HCT116 (cell line): ENCODE measurements around the gene NFAT5. TPM values are rescaled to one million over a fixed set of nuclear protein-coding genes. Genes with fewer than 3 reads are reported as not detected.

Experiments
- ATAC-seq: fragments of 200-7000 bp; cut with Tn5 transposase; 2 replicates; pipeline ENCODE4 v1.9.1; 2020; ENCODE audit warnings: mild to moderate bottlenecking, moderate library complexity
- BruUV-seq: library from RNA; stranded (reverse); fragments of 400-500 nt; replicated peaks from 2 replicates; lab custom pipeline; 2021; lab: Mats Ljungman, UMichigan
- CTCF ChIA-PET: fragments of 300-600 bp; sonication (Branson Sonifier 250); formaldehyde crosslinking; loops from one replicate; lab custom pipeline; 2021; ENCODE audit warnings: antibody characterized with exemption; lab: Charles Lee
- POLR2A ChIA-PET: fragments of 300-600, 350-600 bp; sonication (Branson Sonifier 250); formaldehyde crosslinking; loops from one replicate; lab custom pipeline; 2021; ENCODE audit warnings: antibody characterized with exemption; lab: Charles Lee
- RAD21 ChIA-PET, 2 experiments: fragments of 300-600 bp; sonication (Branson Sonifier 250); formaldehyde crosslinking; loops; one replicate each; lab custom pipeline; 2023; ENCODE audit warnings: low total read pairs in 2 of 2; ENCODE audit not compliant: uncharacterized antibody in 2 of 2, unreplicated experiment in 2 of 2, low non-redundant PET in 1 of 2; lab: Charles Lee
- DNase-seq: peaks from one replicate; pipeline ENCODE4 v3.0.0-alpha.2; 2010; ENCODE audit warnings: low read depth, low spot score
- H2AFZ ChIP-seq: fragments of 200-600 bp; shearing (Covaris generic), sonication (generic); 2 replicates; pipeline ENCODE4 v1.6.1; 2017; ENCODE audit warnings: low read depth, mixed run types, mixed read lengths, antibody characterized with exemption, low read length; ENCODE audit not compliant: poor library complexity, severe bottlenecking
- H3K27ac ChIP-seq: 2 replicates; pipeline ENCODE4 v1.5.1; 2012; ENCODE audit warnings: low read depth, low read length
- H3K27me3 ChIP-seq: fragments of 200-600 bp; sonication (generic); 2 replicates; pipeline ENCODE4 v1.6.1; 2016; ENCODE audit warnings: mixed run types, low read length, mixed read lengths; ENCODE audit not compliant: insufficient read depth
- H3K36me3 ChIP-seq, 2 experiments: fragments of 200-500 bp in 1 of 2; fragments of 200-600 bp in 1 of 2; sonication (Bioruptor generic) in 1 of 2; sonication (generic) in 1 of 2; 2 replicates each; pipeline versions ENCODE4 v1.5.1 to v1.6.1; 2014 to 2016; ENCODE audit warnings: low read length in 2 of 2, inconsistent platforms in 1 of 2, mixed read lengths in 1 of 2, mixed run types in 1 of 2; ENCODE audit not compliant: insufficient read depth in 2 of 2, control insufficient read depth in 1 of 2
- H3K4me1 ChIP-seq, 2 experiments: fragments of 200-600 bp in 1 of 2; sonication (generic) in 1 of 2; 2 replicates each; pipeline versions ENCODE4 v1.5.1 to v1.6.1; 2012 to 2017; ENCODE audit warnings: low read length in 2 of 2, inconsistent platforms in 1 of 2, mild to moderate bottlenecking in 1 of 2, mixed read lengths in 1 of 2, mixed run types in 1 of 2, moderate library complexity in 1 of 2; ENCODE audit not compliant: insufficient read depth in 2 of 2, control insufficient read depth in 1 of 2
- H3K4me2 ChIP-seq: fragments of 200-600 bp; sonication (generic); 2 replicates; pipeline ENCODE4 v1.6.1; 2017; ENCODE audit warnings: mixed run types, low read length, mixed read lengths
- H3K4me3 ChIP-seq, 2 experiments: fragments of 200-600 bp in 1 of 2; sonication (generic) in 1 of 2; replicated peaks in 1 of 2; 2 replicates each; pipeline ENCODE4 v1.5.1; 2011 to 2016; ENCODE audit warnings: low read length in 2 of 2, control low read depth in 1 of 2, low read depth in 1 of 2, mild to moderate bottlenecking in 1 of 2, mixed read lengths in 1 of 2, mixed run types in 1 of 2
- H3K79me2 ChIP-seq: fragments of 200-600 bp; sonication (generic); 2 replicates; pipeline ENCODE4 v1.6.1; 2017; ENCODE audit warnings: mild to moderate bottlenecking, mixed run types, low read length, moderate library complexity, mixed read lengths; ENCODE audit not compliant: insufficient read depth
- H3K9ac ChIP-seq: fragments of 200-600 bp; sonication (generic); 2 replicates; pipeline ENCODE4 v1.6.1; 2016; ENCODE audit warnings: low read length, mixed read lengths
- H3K9me2 ChIP-seq: fragments of 200-600 bp; sonication (generic), shearing (Covaris generic); 2 replicates; pipeline ENCODE4 v1.6.1; 2017; ENCODE audit warnings: mixed run types, mild to moderate bottlenecking, moderate library complexity; ENCODE audit not compliant: insufficient read depth
- H3K9me3 ChIP-seq, 2 experiments: fragments of 200-500 bp in 1 of 2; fragments of 200-600 bp in 1 of 2; sonication (Bioruptor generic) in 1 of 2; sonication (generic) in 1 of 2; 2 replicates each; pipeline ENCODE4 v1.6.1; 2014 to 2017; ENCODE audit warnings: low read length in 2 of 2, mixed read lengths in 2 of 2, inconsistent platforms in 1 of 2, low read depth in 1 of 2, mild to moderate bottlenecking in 1 of 2, mixed run types in 1 of 2, moderate library complexity in 1 of 2; ENCODE audit not compliant: control insufficient read depth in 1 of 2, insufficient read depth in 1 of 2
- H4K20me1 ChIP-seq: fragments of 200-600 bp; sonication (generic), shearing (Covaris generic); 2 replicates; pipeline ENCODE4 v1.6.1; 2017; ENCODE audit warnings: mixed run types, mild to moderate bottlenecking, moderate library complexity; ENCODE audit not compliant: insufficient read depth
- CEBPB ChIP-seq: IDR thresholded peaks from 2 replicates; pipeline ENCODE4 v1.6.1; 2012; ENCODE audit warnings: low read depth
- ELF1 ChIP-seq: IDR thresholded peaks from 2 replicates; pipeline ENCODE4 v1.6.1; 2012; ENCODE audit warnings: low read depth, borderline replicate concordance
- EZH2 ChIP-seq: fragments of 200-600 bp; sonication (generic); IDR thresholded peaks from 2 replicates; pipeline ENCODE4 v1.6.1; 2017; ENCODE audit warnings: antibody characterized with exemption, mixed run types
- EZH2phosphoT487 ChIP-seq: fragments of 200-600 bp; IDR thresholded peaks from 2 replicates; pipeline ENCODE4 v1.6.1; 2018; ENCODE audit warnings: antibody characterized with exemption, borderline replicate concordance
- FOSL1 ChIP-seq: IDR thresholded peaks from 2 replicates; pipeline ENCODE4 v1.6.1; 2012; ENCODE audit warnings: low read depth
- POLR2AphosphoS5 ChIP-seq: IDR thresholded peaks from 2 replicates; pipeline ENCODE4 v1.6.1; 2011; ENCODE audit warnings: mild to moderate bottlenecking, low read depth, low read length, moderate library complexity
- RAD21 ChIP-seq: IDR thresholded peaks from 2 replicates; pipeline ENCODE4 v1.6.1; 2012; ENCODE audit warnings: low read depth, mild to moderate bottlenecking
- SP1 ChIP-seq: IDR thresholded peaks from 2 replicates; pipeline ENCODE4 v1.6.1; 2012; ENCODE audit warnings: low read depth
- YY1 ChIP-seq: IDR thresholded peaks from 2 replicates; pipeline ENCODE4 v1.6.1; 2011; ENCODE audit warnings: low read length, low read depth, moderate library complexity, mild to moderate bottlenecking; ENCODE audit not compliant: insufficient replicate concordance; ENCODE audit errors: extremely low read depth
- ZFX ChIP-seq: fragments of 450-650 bp; IDR thresholded peaks from 2 replicates; pipeline ENCODE4 v1.6.1; 2017
- ZNF274 ChIP-seq: fragments of 200-500 bp; sonication (Bioruptor generic); IDR thresholded peaks from 2 replicates; pipeline ENCODE4 v1.6.1; 2014; ENCODE audit warnings: mild to moderate bottlenecking, low read depth, low read length, inconsistent platforms
- intact Hi-C: fragments of 100-400 bp; cut with micrococcal nuclease; formaldehyde crosslinking; loops from 2 replicates; pipeline ENCODE4 v1.10.0; 2022
- total RNA-seq: library from RNA; stranded (reverse); gene quantifications from one replicate; pipeline ENCODE4 v1.2.1, GENCODE V29; 2021; ENCODE audit not compliant: unreplicated experiment
- TF ChIP-seq, protein P1 (sequence below), 3 experiments: fragments of 200-600 bp in 1 of 3; sonication (generic) in 1 of 3; IDR thresholded peaks in 2 of 3; conservative IDR thresholded peaks in 1 of 3; 2 replicates each; pipeline ENCODE4 v1.5.1; 2012 to 2017; ENCODE audit warnings: low read depth in 2 of 3, low read length in 2 of 3, antibody characterized with exemption in 1 of 3, borderline replicate concordance in 1 of 3, control low read depth in 1 of 3, mild to moderate bottlenecking in 1 of 3, mixed read lengths in 1 of 3, mixed run types in 1 of 3, moderate library complexity in 1 of 3; ENCODE audit not compliant: insufficient read depth in 1 of 3
- TF ChIP-seq, protein P2 (sequence below): IDR thresholded peaks from 2 replicates; pipeline ENCODE4 v1.6.1; 2012; ENCODE audit warnings: low read depth
- TF ChIP-seq, protein P3 (sequence below): IDR thresholded peaks from 2 replicates; pipeline ENCODE4 v1.6.1; 2012

NFAT5 gene
- total RNA-seq, 1 experiment from 2014 or later, result 67.4 TPM

DNA sequence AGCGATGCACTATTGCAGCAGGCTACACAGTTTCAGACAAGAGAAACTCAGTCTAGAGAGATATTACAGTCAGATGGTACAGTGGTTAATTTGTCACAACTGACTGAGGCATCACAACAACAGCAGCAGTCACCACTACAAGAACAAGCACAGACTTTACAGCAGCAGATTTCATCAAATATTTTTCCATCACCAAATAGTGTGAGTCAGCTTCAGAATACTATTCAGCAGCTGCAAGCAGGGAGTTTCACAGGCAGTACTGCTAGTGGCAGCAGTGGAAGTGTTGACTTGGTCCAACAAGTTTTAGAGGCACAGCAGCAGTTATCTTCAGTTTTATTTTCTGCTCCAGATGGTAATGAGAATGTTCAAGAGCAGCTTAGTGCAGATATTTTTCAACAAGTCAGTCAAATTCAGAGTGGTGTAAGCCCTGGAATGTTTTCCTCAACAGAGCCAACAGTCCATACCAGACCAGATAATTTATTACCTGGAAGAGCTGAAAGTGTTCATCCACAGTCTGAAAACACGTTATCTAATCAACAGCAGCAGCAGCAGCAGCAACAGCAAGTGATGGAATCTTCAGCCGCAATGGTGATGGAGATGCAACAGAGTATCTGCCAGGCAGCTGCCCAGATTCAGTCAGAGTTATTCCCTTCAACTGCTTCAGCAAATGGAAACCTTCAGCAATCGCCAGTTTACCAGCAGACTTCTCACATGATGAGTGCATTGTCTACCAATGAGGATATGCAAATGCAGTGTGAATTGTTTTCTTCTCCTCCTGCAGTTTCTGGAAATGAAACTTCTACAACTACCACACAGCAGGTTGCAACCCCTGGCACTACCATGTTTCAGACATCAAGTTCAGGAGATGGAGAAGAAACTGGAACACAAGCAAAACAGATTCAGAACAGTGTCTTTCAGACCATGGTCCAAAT lies 126.5 kb downstream of the NFAT5 start:
- no peak for TF ChIP-seq RAD21
- Histone ChIP-seq H3K4me2 (no peak overlapping the region), H3K9me2 (no peaks in the 10 kb centered on the region), H3K27me3 (no peaks in the 10 kb centered on the region), H3K4me3 (no peak overlapping the region), H2AFZ (no peak overlapping the region), H4K20me1 (no peaks in the 10 kb centered on the region), H3K36me3 (peaks cover 69 to 78% of the 10 kb centered on the region in 2 experiments), H3K27ac (no peak overlapping the region), H3K4me1 (no peaks in the 10 kb centered on the region), H3K79me2 (peaks cover 77% of the 10 kb centered on the region), H3K9me3 (no peaks in the 10 kb centered on the region), H3K9ac (no peak overlapping the region)
- CTCF ChIA-PET, result no interaction called here
- no TSS peak for BruUV-seq
- ATAC-seq (no peak), DNase-seq (no peak)
- intact Hi-C loops, result no loop called here
- POLR2A ChIA-PET, result no interaction called here
- RAD21 ChIA-PET, result no interaction called here

DNA sequence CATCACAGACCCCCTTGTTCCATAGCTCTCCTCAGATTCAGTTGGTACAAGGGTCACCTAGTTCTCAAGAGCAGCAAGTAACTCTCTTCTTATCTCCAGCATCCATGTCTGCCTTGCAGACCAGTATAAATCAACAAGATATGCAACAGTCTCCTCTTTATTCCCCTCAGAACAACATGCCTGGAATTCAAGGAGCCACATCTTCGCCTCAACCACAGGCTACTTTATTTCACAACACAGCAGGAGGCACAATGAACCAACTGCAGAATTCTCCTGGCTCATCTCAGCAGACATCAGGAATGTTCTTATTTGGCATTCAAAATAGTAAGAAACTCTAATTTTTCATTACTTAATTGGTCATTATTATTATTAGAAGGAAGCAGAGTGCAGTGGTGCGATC lies 128.2 kb downstream of the NFAT5 start:
- no TSS peak for BruUV-seq
- H2AFZ ChIP-seq, result no peak overlapping the region
- ChIA-PET RAD21 (no interaction called here), CTCF (no interaction called here), POLR2A (no interaction called here)
- H3K27me3 ChIP-seq, result no peaks in the 10 kb centered on the region
- H3K4me3 ChIP-seq, result no peak overlapping the region
- H3K27ac ChIP-seq, result no peak overlapping the region
- peaks cover 70 to 75% of the 10 kb centered on the region in 2 experiments for H3K36me3 ChIP-seq
- peaks cover 83% of the 10 kb centered on the region for H3K79me2 ChIP-seq
- ATAC-seq, result no peak
- no peaks in the 10 kb centered on the region for H3K9me2 ChIP-seq
- 0 out of 2 replicates have a peak, but pooled peaks cover 8% of the 10 kb centered on the region for H4K20me1 ChIP-seq
- no peaks in the 10 kb centered on the region for H3K9me3 ChIP-seq
- H3K4me2 ChIP-seq, result no peak overlapping the region
- H3K4me1 ChIP-seq, result no peaks in the 10 kb centered on the region
- intact Hi-C loops, result no loop called here
- H3K9ac ChIP-seq, result no peak overlapping the region
- no peak for DNase-seq
- TF ChIP-seq ZNF274 (no peak), SP1 (no peak), EZH2 (no peak), ELF1 (no peak), EZH2phosphoT487 (no peak), CEBPB (no peak), FOSL1 (no peak), POLR2AphosphoS5 (no peak), ZFX (no peak), YY1 (no peak)
- TF ChIP-seq, protein P1, sequence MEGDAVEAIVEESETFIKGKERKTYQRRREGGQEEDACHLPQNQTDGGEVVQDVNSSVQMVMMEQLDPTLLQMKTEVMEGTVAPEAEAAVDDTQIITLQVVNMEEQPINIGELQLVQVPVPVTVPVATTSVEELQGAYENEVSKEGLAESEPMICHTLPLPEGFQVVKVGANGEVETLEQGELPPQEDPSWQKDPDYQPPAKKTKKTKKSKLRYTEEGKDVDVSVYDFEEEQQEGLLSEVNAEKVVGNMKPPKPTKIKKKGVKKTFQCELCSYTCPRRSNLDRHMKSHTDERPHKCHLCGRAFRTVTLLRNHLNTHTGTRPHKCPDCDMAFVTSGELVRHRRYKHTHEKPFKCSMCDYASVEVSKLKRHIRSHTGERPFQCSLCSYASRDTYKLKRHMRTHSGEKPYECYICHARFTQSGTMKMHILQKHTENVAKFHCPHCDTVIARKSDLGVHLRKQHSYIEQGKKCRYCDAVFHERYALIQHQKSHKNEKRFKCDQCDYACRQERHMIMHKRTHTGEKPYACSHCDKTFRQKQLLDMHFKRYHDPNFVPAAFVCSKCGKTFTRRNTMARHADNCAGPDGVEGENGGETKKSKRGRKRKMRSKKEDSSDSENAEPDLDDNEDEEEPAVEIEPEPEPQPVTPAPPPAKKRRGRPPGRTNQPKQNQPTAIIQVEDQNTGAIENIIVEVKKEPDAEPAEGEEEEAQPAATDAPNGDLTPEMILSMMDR (IDR thresholded peaks at IDR 0.05 in 2 of 3, conservative IDR thresholded peaks at IDR 0.05 in 1 of 3; ENCODE audit: borderline replicate concordance in 1 of 3, insufficient read depth in 1 of 3, low read depth in 2 of 3, low read length in 2 of 3), result no peak
- TF ChIP-seq, protein P2, sequence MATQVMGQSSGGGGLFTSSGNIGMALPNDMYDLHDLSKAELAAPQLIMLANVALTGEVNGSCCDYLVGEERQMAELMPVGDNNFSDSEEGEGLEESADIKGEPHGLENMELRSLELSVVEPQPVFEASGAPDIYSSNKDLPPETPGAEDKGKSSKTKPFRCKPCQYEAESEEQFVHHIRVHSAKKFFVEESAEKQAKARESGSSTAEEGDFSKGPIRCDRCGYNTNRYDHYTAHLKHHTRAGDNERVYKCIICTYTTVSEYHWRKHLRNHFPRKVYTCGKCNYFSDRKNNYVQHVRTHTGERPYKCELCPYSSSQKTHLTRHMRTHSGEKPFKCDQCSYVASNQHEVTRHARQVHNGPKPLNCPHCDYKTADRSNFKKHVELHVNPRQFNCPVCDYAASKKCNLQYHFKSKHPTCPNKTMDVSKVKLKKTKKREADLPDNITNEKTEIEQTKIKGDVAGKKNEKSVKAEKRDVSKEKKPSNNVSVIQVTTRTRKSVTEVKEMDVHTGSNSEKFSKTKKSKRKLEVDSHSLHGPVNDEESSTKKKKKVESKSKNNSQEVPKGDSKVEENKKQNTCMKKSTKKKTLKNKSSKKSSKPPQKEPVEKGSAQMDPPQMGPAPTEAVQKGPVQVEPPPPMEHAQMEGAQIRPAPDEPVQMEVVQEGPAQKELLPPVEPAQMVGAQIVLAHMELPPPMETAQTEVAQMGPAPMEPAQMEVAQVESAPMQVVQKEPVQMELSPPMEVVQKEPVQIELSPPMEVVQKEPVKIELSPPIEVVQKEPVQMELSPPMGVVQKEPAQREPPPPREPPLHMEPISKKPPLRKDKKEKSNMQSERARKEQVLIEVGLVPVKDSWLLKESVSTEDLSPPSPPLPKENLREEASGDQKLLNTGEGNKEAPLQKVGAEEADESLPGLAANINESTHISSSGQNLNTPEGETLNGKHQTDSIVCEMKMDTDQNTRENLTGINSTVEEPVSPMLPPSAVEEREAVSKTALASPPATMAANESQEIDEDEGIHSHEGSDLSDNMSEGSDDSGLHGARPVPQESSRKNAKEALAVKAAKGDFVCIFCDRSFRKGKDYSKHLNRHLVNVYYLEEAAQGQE, result no peak
- TF ChIP-seq, protein P3, sequence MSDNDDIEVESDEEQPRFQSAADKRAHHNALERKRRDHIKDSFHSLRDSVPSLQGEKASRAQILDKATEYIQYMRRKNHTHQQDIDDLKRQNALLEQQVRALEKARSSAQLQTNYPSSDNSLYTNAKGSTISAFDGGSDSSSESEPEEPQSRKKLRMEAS, result no peak
